A549 (cell line): Measurements from ENCODE around the gene BMX. TPM values are rescaled to one million over a fixed set of nuclear protein-coding genes. Genes with fewer than 3 reads are reported as not detected.

Source experiments
- ATAC-seq, 2 experiments: fragments of 200-7000 bp in 1 of 2; fragments of >200 bp in 1 of 2; cut with Nextera tagmentation in 1 of 2; cut with Tn5 transposase in 1 of 2; 3 replicates each; pipeline versions ENCODE4 v1.8.0 to v1.9.1; 2018 to 2020; ENCODE audit warnings: mild to moderate bottlenecking in 1 of 2, moderate library complexity in 1 of 2
- CTCF ChIA-PET: fragments of 300-600 bp; sonication (Branson Sonifier 250); formaldehyde crosslinking; extraction: SDS; loops from one replicate; lab custom pipeline; 2021; ENCODE audit warnings: antibody characterized with exemption, inconsistent platforms; lab: Yijun Ruan, JAX
- POLR2A ChIA-PET: fragments of 350-600 bp; formaldehyde crosslinking; extraction: SDS; loops from one replicate; lab custom pipeline; 2021; ENCODE audit warnings: antibody characterized with exemption, inconsistent platforms; lab: Yijun Ruan, JAX
- DNase-seq, 2 experiments: peaks; one replicate each; pipeline versions ENCODE4 v3.0.0 to v3.0.0-alpha.2; 2011 to 2016; ENCODE audit warnings: low read depth in 1 of 2, low spot score in 1 of 2
- FAIRE-seq: peaks from 2 replicates; lab custom pipeline; 2011; peaks lifted over from hg19 to GRCh38; lab: Jason Lieb, UNC
- H3K27ac ChIP-seq, 2 experiments: fragments of >200 bp; sonication (Bioruptor Twin); formaldehyde crosslinking; 3 replicates each; pipeline ENCODE4 v1.5.1; 2016 to 2017
- H3K4me1 ChIP-seq: fragments of >200 bp; sonication (Bioruptor Twin); formaldehyde crosslinking; 3 replicates; pipeline ENCODE4 v1.6.1; 2016
- H3K4me2 ChIP-seq: fragments of >200 bp; sonication (Bioruptor Twin); formaldehyde crosslinking; 3 replicates; pipeline ENCODE4 v1.6.1; 2016
- H3K4me3 ChIP-seq: fragments of >200 bp; sonication (Bioruptor Twin); formaldehyde crosslinking; 3 replicates; pipeline ENCODE4 v1.5.1; 2016
- H3K9me3 ChIP-seq: fragments of >200 bp; sonication (Bioruptor Twin); formaldehyde crosslinking; 3 replicates; pipeline ENCODE4 v1.6.1; 2016
- CBX2 ChIP-seq: fragments of 200-600 bp; sonication (generic); IDR thresholded peaks from 2 replicates; pipeline ENCODE4 v1.6.1; 2016; ENCODE audit warnings: low read depth, mild to moderate bottlenecking, borderline replicate concordance
- CBX8 ChIP-seq: fragments of 200-600 bp; sonication (generic); IDR thresholded peaks from 2 replicates; pipeline ENCODE4 v1.6.1; 2016
- CEBPB ChIP-seq, 2 experiments: fragments of >200 bp in 1 of 2; sonication (Bioruptor Twin) in 1 of 2; formaldehyde crosslinking in 1 of 2; IDR thresholded peaks; 2 replicates each; pipeline ENCODE4 v1.6.1; 2012 to 2016
- CHD4 ChIP-seq: fragments of 200-600 bp; sonication (generic); IDR thresholded peaks from 2 replicates; pipeline ENCODE4 v1.6.1; 2016; ENCODE audit warnings: antibody characterized with exemption, mild to moderate bottlenecking, borderline replicate concordance
- EP300 ChIP-seq, 2 experiments: fragments of >200 bp; sonication (Bioruptor Twin); formaldehyde crosslinking; IDR thresholded peaks; 2 replicates in 1 of 2; 3 replicates in 1 of 2; pipeline ENCODE4 v1.6.1; 2016 to 2017
- FOSL2 ChIP-seq, 2 experiments: fragments of 450-650 bp in 1 of 2; fragments of >200 bp in 1 of 2; sonication (Bioruptor Twin) in 1 of 2; formaldehyde crosslinking; IDR thresholded peaks; 2 replicates each; pipeline versions ENCODE4 v1.5.0 to v1.6.1; 2016 to 2020; ENCODE audit warnings: mild to moderate bottlenecking in 1 of 2, moderate library complexity in 1 of 2
- GATA3 ChIP-seq: IDR thresholded peaks from 2 replicates; pipeline ENCODE4 v1.6.1; 2012; ENCODE audit warnings: borderline replicate concordance
- HDAC2 ChIP-seq: fragments of 200-600 bp; sonication (generic); IDR thresholded peaks from 2 replicates; pipeline ENCODE4 v1.6.1; 2016
- HEYL ChIP-seq: fragments of 250-450 bp; sonication (Bioruptor Pico); IDR thresholded peaks from 2 replicates; pipeline ENCODE4 v1.8.0; 2021; ENCODE audit warnings: mild to moderate bottlenecking, moderate library complexity
- HOXA7 ChIP-seq: fragments of 250-450 bp; sonication (Bioruptor Pico); IDR thresholded peaks from 2 replicates; pipeline ENCODE4 v1.5.0; 2020; ENCODE audit warnings: mild to moderate bottlenecking, moderate library complexity
- HOXB13 ChIP-seq: fragments of 250-450 bp; sonication (Bioruptor Pico); IDR thresholded peaks from 2 replicates; pipeline ENCODE4 v1.5.0; 2020; ENCODE audit warnings: low read depth, mild to moderate bottlenecking, moderate library complexity
- HOXB5 ChIP-seq: fragments of 250-450 bp; sonication (Bioruptor Pico); IDR thresholded peaks from 2 replicates; pipeline ENCODE4 v1.5.0; 2020; ENCODE audit warnings: mild to moderate bottlenecking, moderate library complexity
- JUNB ChIP-seq: fragments of >200 bp; sonication (Bioruptor Twin); formaldehyde crosslinking; IDR thresholded peaks from 2 replicates; pipeline ENCODE4 v1.6.1; 2016
- KDM1A ChIP-seq: fragments of 200-600 bp; sonication (generic); IDR thresholded peaks from 2 replicates; pipeline ENCODE4 v1.6.1; 2016; ENCODE audit warnings: low read depth, mild to moderate bottlenecking
- PHF8 ChIP-seq: fragments of 200-600 bp; sonication (generic); IDR thresholded peaks from 2 replicates; pipeline ENCODE4 v1.6.1; 2016; ENCODE audit warnings: low read depth, mild to moderate bottlenecking, antibody characterized with exemption, moderate library complexity, borderline replicate concordance
- RAD21 ChIP-seq, 2 experiments: fragments of >200 bp in 1 of 2; sonication (Bioruptor Twin) in 1 of 2; formaldehyde crosslinking in 1 of 2; IDR thresholded peaks in 1 of 2; conservative IDR thresholded peaks in 1 of 2; 2 replicates in 1 of 2; 3 replicates in 1 of 2; pipeline ENCODE4 v1.6.1; 2012 to 2018; ENCODE audit warnings: inconsistent platforms in 1 of 2
- RCOR1 ChIP-seq: fragments of 150-350 bp; IDR thresholded peaks from 2 replicates; pipeline ENCODE4 v1.6.1; 2014; ENCODE audit warnings: antibody characterized with exemption, low read length, low read depth
- SMC3 ChIP-seq: fragments of >200 bp; sonication (Bioruptor Twin); formaldehyde crosslinking; IDR thresholded peaks from 3 replicates; pipeline ENCODE4 v1.6.1; 2018; ENCODE audit warnings: inconsistent platforms
- SREBF2 ChIP-seq: fragments of 450-650 bp; IDR thresholded peaks from 2 replicates; pipeline ENCODE4 v1.6.1; 2014; ENCODE audit warnings: mild to moderate bottlenecking, moderate library complexity
- TFCP2L1 ChIP-seq: fragments of 250-450 bp; sonication (Bioruptor Pico); IDR thresholded peaks from 2 replicates; pipeline ENCODE4 v1.5.0; 2021; ENCODE audit warnings: mild to moderate bottlenecking
- ZC3H11A ChIP-seq: fragments of 450-650 bp; IDR thresholded peaks from 2 replicates; pipeline ENCODE4 v1.6.1; 2014; ENCODE audit warnings: antibody characterized with exemption, mild to moderate bottlenecking
- ZFP36 ChIP-seq: fragments of 450-650 bp; IDR thresholded peaks from 2 replicates; pipeline ENCODE4 v1.6.1; 2014; ENCODE audit warnings: borderline replicate concordance; ENCODE audit not compliant: partially characterized antibody
- ZNF302 ChIP-seq: fragments of 250-450 bp; sonication (Bioruptor Pico); IDR thresholded peaks from 2 replicates; pipeline ENCODE4 v1.9.0; 2021; ENCODE audit warnings: inconsistent platforms, mild to moderate bottlenecking, moderate library complexity
- WGBS: methylation state at CpG from one replicate; pipeline ENCODE4 v1.1.6; 2017; ENCODE audit errors: missing lambda C conversion rate; 5-methylcytosine and 5-hydroxymethylcytosine counted together
- polyA plus RNA-seq, 4 experiments: library from polyadenylated mRNA; depleted of rRNA in 3 of 4; stranded (reverse); fragments of >200 nt; fragmentation: RNase III in 1 of 4; extraction: RNeasy Plus Mini Kit Qiagen cat#74134 plus additional on column Dnase treatment in 1 of 4; gene quantifications; 2 replicates in 3 of 4; 3 replicates in 1 of 4; pipeline ENCODE4 v1.2.3, GENCODE V29; 2011 to 2017
- TF ChIP-seq, protein P1 (sequence below): fragments of >200 bp; sonication (Bioruptor Twin); formaldehyde crosslinking; IDR thresholded peaks from 3 replicates; pipeline ENCODE4 v1.5.1; 2016
- TF ChIP-seq, protein P2 (sequence below): IDR thresholded peaks from 2 replicates; pipeline ENCODE4 v1.6.1; 2012
- TF ChIP-seq, protein P3 (sequence below): fragments of 250-450 bp; sonication (Bioruptor Pico); IDR thresholded peaks from 2 replicates; pipeline ENCODE4 v1.5.0; 2020; ENCODE audit warnings: low read depth, mild to moderate bottlenecking, moderate library complexity

BMX gene
- polyA plus RNA-seq, 2 of the 4 experiments (the other 2 are of a cell fraction): not detected

DNA sequence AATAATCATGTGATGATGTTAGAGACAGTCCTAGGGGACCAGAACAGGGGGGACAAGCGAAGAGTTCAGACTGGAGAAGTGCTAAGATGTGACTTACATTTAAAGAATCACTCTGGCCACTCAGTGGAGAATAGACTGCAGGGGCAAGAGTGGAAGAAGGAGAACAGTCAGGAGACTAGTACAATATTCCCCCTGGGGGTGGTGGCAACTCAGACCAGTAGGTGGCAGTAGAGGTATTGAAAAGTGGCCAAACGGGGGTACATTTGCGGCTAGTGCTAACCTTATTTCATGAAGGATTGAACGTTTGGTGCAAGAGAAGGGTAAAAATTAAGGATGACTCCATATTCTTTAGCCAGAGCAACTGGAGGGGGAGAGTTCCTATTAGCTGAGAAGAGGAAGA, 2.7 kb upstream of the BMX start:
- Histone ChIP-seq H3K4me3 (no peak overlapping the region), H3K4me2 (peak overlapping the region; percentile 35; the same call in 2 of the 3 replicates), H3K27ac (no peak overlapping the region), H3K9me3 (no peaks in the 10 kb centered on the region), H3K4me1 (peaks cover 5% of the 10 kb centered on the region; the same call in 2 of the 3 replicates)
- TF ChIP-seq TFCP2L1 (CRISPR knock-in tag) (no peak), RAD21 (conservative IDR thresholded peaks at IDR 0.05 in 1 of 2, IDR thresholded peaks at IDR 0.05 in 1 of 2) (peak; percentile 63 to 73), SMC3 (peak; percentile 41)
- TF ChIP-seq, protein P1, sequence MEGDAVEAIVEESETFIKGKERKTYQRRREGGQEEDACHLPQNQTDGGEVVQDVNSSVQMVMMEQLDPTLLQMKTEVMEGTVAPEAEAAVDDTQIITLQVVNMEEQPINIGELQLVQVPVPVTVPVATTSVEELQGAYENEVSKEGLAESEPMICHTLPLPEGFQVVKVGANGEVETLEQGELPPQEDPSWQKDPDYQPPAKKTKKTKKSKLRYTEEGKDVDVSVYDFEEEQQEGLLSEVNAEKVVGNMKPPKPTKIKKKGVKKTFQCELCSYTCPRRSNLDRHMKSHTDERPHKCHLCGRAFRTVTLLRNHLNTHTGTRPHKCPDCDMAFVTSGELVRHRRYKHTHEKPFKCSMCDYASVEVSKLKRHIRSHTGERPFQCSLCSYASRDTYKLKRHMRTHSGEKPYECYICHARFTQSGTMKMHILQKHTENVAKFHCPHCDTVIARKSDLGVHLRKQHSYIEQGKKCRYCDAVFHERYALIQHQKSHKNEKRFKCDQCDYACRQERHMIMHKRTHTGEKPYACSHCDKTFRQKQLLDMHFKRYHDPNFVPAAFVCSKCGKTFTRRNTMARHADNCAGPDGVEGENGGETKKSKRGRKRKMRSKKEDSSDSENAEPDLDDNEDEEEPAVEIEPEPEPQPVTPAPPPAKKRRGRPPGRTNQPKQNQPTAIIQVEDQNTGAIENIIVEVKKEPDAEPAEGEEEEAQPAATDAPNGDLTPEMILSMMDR: peak; percentile 61
- FAIRE-seq (peak; percentile 92), ATAC-seq (peak; percentile 53 to 59; a peak in 4 of 6 replicates), DNase-seq (peak; percentile 50 to 68)
- ChIA-PET POLR2A (no interaction called here), CTCF (interaction anchor here (0.6 to 1.7 kb wide), 6 partner anchors 9 to 91 kb away, joined by 3 to 4 read pairs (median 3); no protein-coding TSS in a partner anchor)
- 4% methylated on average over 4 of the region's 4 CpGs for WGBS

DNA sequence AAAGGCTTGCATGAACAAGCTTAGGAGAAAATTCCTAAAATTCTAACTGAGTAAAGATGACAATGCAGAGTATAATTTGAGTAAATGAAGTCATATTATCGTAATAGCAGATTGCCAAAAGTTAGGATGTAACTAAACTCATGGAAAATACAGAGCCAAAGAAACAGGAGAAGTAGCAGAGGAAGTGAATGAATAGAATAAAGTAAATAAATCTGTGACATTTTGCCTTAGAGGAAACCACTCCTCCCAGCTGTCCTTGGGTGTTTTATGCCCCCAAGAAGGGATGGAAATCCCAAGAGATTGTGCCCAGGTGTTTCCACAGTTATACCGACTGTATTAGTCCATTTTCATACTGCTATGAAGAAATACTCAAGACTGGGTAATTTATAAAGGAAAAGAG, 1.9 kb upstream of the BMX start:
- POLR2A ChIA-PET: no interaction called here
- Histone ChIP-seq H3K27ac (no peak overlapping the region), H3K4me3 (no peak overlapping the region), H3K4me1 (peaks cover 3% of the 10 kb centered on the region; the same call in 2 of the 3 replicates), H3K9me3 (no peaks in the 10 kb centered on the region), H3K4me2 (no peak overlapping the region)
- WGBS: 70% methylated on average over 2 of the region's 2 CpGs
- ATAC-seq (no peak), DNase-seq (no peak), FAIRE-seq (peak; percentile 56)
- CTCF ChIA-PET: interaction anchor here (0.6 to 1.7 kb wide), 6 partner anchors 8 to 90 kb away, joined by 3 to 4 read pairs (median 3); no protein-coding TSS in a partner anchor
- TF ChIP-seq TFCP2L1 (CRISPR knock-in tag) (no peak), FOSL2 (IDR thresholded peaks at IDR 0.05) (no peak), FOSL2 (CRISPR knock-in tag; IDR thresholded peaks at IDR 0.05) (no peak), HEYL (no peak), PHF8 (no peak), GATA3 (no peak), ZC3H11A (no peak), HDAC2 (no peak), SREBF2 (no peak), JUNB (no peak), HOXB5 (no peak), ZNF302 (CRISPR knock-in tag) (no peak), RAD21 (conservative IDR thresholded peaks at IDR 0.05 in 1 of 2, IDR thresholded peaks at IDR 0.05 in 1 of 2) (no peak), ZFP36 (no peak), KDM1A (no peak), CEBPB (IDR thresholded peaks at IDR 0.05) (no peak)
- TF ChIP-seq, protein P2, sequence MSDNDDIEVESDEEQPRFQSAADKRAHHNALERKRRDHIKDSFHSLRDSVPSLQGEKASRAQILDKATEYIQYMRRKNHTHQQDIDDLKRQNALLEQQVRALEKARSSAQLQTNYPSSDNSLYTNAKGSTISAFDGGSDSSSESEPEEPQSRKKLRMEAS: no peak
- TF ChIP-seq, protein P1: no peak

DNA sequence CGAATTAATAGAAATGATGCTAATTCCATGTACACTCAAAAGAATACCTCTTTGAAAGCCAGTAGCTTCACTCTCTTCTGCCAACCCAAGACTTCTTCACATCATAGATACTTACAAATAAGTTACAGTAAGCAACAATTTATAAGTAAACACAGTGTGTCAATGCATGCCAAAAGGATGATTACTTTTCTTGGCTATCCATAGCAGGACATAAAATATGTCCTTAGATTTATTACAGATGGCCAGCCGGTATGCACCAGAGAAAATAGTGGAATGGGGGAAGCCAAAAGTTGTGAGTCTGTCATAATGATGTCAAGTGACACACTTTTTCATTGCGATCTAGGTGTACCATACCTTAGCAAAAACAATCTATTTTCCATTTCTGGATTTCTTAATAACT, 631 bp upstream of the BMX start:
- Histone ChIP-seq H3K4me1 (no peaks in the 10 kb centered on the region), H3K4me2 (no peak overlapping the region), H3K27ac (no peak overlapping the region), H3K4me3 (no peak overlapping the region), H3K9me3 (no peaks in the 10 kb centered on the region)
- no peak for ATAC-seq
- no peak for DNase-seq
- no peak for FAIRE-seq
- 56% methylated on average over 3 of the region's 3 CpGs for WGBS
- ChIA-PET POLR2A (no interaction called here), CTCF (interaction anchor here (1.7 to 3.1 kb wide), 3 partner anchors 7 to 151 kb away, joined by 8 to 13 read pairs (median 8); partner anchors contain the start of gene PIR)
- no peak for TF ChIP-seq CHD4
- no peak for TF ChIP-seq HOXA7 (CRISPR knock-in tag)
- no peak for TF ChIP-seq HOXB13 (CRISPR knock-in tag)
- no peak for TF ChIP-seq EP300 (IDR thresholded peaks at IDR 0.05)
- TF ChIP-seq, protein P1: no peak
- TF ChIP-seq, protein P3, sequence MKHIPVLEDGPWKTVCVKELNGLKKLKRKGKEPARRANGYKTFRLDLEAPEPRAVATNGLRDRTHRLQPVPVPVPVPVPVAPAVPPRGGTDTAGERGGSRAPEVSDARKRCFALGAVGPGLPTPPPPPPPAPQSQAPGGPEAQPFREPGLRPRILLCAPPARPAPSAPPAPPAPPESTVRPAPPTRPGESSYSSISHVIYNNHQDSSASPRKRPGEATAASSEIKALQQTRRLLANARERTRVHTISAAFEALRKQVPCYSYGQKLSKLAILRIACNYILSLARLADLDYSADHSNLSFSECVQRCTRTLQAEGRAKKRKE (CRISPR knock-in tag): no peak
- no peak for TF ChIP-seq CEBPB (IDR thresholded peaks at IDR 0.05)
- TF ChIP-seq RCOR1: no peak
- no peak for TF ChIP-seq CBX2
- TF ChIP-seq CBX8: no peak
- TF ChIP-seq, protein P2: no peak
